Parathyroid adenoma (tissue), 2 donors: ENCODE results near the gene NRXN3.

ENCODE experiments used
- H2AFZ ChIP-seq: fragments of 300-600 bp; sonication (generic); one replicate; pipeline ENCODE4 v1.7.0; 2017; ENCODE audit warnings: antibody characterized with exemption, mild to moderate bottlenecking
- H3K27ac ChIP-seq: fragments of 300-600 bp; sonication (generic); one replicate; pipeline ENCODE4 v1.7.0; 2017
- H3K27me3 ChIP-seq: fragments of 300-600 bp; sonication (generic); one replicate; pipeline ENCODE4 v1.7.0; 2017; ENCODE audit warnings: low read length; ENCODE audit not compliant: control insufficient read depth, insufficient read depth
- H3K36me3 ChIP-seq: fragments of 300-600 bp; sonication (generic); one replicate; pipeline ENCODE4 v1.7.0; 2017; ENCODE audit warnings: low read length; ENCODE audit not compliant: control insufficient read depth, insufficient read depth
- H3K4me1 ChIP-seq: fragments of 300-600 bp; sonication (generic); one replicate; pipeline ENCODE4 v1.7.0; 2017; ENCODE audit warnings: control low read depth
- H3K4me2 ChIP-seq: fragments of 300-600 bp; sonication (generic); one replicate; pipeline ENCODE4 v1.7.0; 2017; ENCODE audit warnings: low read length
- H3K4me3 ChIP-seq: fragments of 300-600 bp; sonication (generic); one replicate; pipeline ENCODE4 v1.7.0; 2017; ENCODE audit warnings: low read depth, low read length
- H3K79me2 ChIP-seq: fragments of 300-600 bp; sonication (generic); one replicate; pipeline ENCODE4 v1.7.0; 2017; ENCODE audit warnings: control low read depth
- H3K9ac ChIP-seq: fragments of 300-600 bp; sonication (generic); one replicate; pipeline ENCODE4 v1.7.0; 2017; ENCODE audit warnings: mild to moderate bottlenecking
- H3K9me3 ChIP-seq: fragments of 300-600 bp; sonication (generic); one replicate; pipeline ENCODE4 v1.7.0; 2017; ENCODE audit warnings: low read length; ENCODE audit not compliant: control insufficient read depth
- CTCF ChIP-seq: fragments of 300-600 bp; sonication (generic); IDR thresholded peaks from one replicate; pipeline ENCODE4 v1.7.0; 2017; ENCODE audit warnings: antibody characterized with exemption, mild to moderate bottlenecking
- donor health status: primary hyperparathyroidism.

NRXN3 gene

DNA sequence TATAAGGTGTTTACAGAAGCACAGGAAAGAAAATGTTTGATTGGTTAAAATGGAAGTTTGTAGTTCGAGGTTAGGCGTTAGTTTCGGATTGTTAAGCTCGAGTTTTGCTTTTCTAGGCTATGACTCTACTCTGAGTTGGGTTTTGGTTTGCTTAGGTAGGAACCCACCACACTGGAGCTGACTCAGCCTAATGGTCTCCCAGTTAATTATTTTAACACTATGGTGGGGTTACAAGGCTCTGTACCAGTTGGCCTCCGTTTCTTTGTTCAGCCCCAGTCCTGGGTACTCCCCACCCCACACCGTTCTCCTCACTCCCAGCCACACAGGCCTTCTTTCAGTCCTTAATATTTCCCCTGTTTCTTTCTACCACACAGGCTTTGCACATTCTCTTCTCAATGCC, 583.9 kb downstream of the NRXN3 start:
- Histone ChIP-seq H3K9me3 (no peaks in the 10 kb centered on the region), H3K4me1 (no peaks in the 10 kb centered on the region), H3K27ac (no peak overlapping the region), H3K36me3 (no peaks in the 10 kb centered on the region), H3K4me2 (no peak overlapping the region), H2AFZ (no peak overlapping the region), H3K79me2 (no peaks in the 10 kb centered on the region), H3K9ac (no peak overlapping the region), H3K4me3 (no peak overlapping the region), H3K27me3 (no peaks in the 10 kb centered on the region)
- no peak for TF ChIP-seq CTCF

DNA sequence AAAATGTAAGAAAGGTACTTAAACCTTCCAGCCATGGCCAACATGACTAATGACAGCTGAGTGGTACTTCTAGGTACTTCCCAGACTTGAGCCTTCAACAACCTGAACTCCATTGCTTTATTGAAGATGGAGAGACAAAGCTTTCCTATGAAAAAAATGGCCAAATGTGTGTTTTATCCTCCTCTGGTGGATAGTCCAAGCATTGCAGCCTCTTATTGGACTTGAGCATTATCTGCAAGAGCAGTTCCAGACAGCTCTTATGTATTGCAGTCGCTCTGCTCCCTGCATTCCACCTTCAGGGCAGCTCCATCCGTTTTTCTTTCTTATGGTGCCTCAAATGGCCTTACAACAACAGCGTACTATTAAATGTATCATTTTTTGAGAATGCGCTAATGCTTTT, 588.2 kb downstream of the NRXN3 start:
- Histone ChIP-seq H3K4me3 (no peak overlapping the region), H3K27me3 (no peaks in the 10 kb centered on the region), H2AFZ (no peak overlapping the region), H3K4me2 (no peak overlapping the region), H3K27ac (no peak overlapping the region), H3K36me3 (no peaks in the 10 kb centered on the region), H3K9me3 (no peaks in the 10 kb centered on the region), H3K79me2 (no peaks in the 10 kb centered on the region), H3K4me1 (no peaks in the 10 kb centered on the region), H3K9ac (no peak overlapping the region)
- TF ChIP-seq CTCF: peak; percentile 39

- no peak overlapping the region for H3K27ac ChIP-seq
- no peak overlapping the region for H2AFZ ChIP-seq
- H3K4me3 ChIP-seq: no peak overlapping the region
- H3K79me2 ChIP-seq: no peaks in the 10 kb centered on the region
- H3K9ac ChIP-seq: no peak overlapping the region
- no peaks in the 10 kb centered on the region for H3K36me3 ChIP-seq
- TF ChIP-seq CTCF: no peak
- no peaks in the 10 kb centered on the region for H3K27me3 ChIP-seq
- no peaks in the 10 kb centered on the region for H3K4me1 ChIP-seq
- no peaks in the 10 kb centered on the region for H3K9me3 ChIP-seq
- no peak overlapping the region for H3K4me2 ChIP-seq
Measured at GRCh38 chr14:78762331-78762730, 592.2 kb downstream of the NRXN3 start.

DNA sequence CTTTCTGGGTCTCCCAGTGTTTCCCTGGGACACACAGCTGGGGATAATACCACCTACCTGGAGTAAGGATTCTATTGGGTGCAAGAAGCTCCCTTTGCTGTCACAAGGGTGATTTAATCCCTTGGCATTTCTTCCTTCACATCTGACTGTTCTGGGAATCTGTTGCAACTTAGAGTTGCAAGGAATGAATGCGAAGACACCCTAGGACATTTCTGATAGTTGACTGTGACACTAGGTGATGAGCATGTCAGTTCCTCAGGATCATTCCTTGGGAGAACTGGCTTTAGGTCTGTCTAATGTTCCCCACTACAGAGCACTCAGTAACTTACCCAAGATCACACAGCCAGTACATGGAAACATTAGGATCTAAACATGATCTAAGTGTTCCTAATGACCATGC, 593.6 kb downstream of the NRXN3 start:
- Histone ChIP-seq H3K27me3 (no peaks in the 10 kb centered on the region), H3K79me2 (no peaks in the 10 kb centered on the region), H3K4me1 (no peaks in the 10 kb centered on the region), H3K9ac (no peak overlapping the region), H3K4me3 (no peak overlapping the region), H3K9me3 (no peaks in the 10 kb centered on the region), H2AFZ (no peak overlapping the region), H3K4me2 (no peak overlapping the region), H3K27ac (no peak overlapping the region), H3K36me3 (no peaks in the 10 kb centered on the region)
- TF ChIP-seq CTCF: no peak

DNA sequence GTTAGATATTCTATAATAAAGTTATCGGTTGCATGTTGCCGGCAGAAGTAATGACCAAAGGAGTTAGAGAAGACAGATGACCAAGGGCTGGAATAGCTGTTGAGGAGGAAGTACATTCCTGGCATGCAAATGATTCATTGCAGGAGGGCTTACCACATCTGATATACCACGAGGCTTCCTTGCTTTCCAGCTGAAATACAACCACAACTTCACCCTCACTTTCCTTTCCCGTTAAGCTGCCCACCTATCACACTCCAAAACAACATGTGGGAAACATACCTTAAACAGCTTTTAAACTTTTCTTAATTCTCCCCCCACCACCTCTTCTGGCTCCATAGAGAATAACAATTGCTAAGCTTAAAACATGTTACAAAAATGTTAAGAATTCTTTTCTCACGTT, 594.1 kb downstream of the NRXN3 start:
- H3K9ac ChIP-seq: no peak overlapping the region
- no peak for TF ChIP-seq CTCF
- no peaks in the 10 kb centered on the region for H3K9me3 ChIP-seq
- H2AFZ ChIP-seq: no peak overlapping the region
- no peaks in the 10 kb centered on the region for H3K4me1 ChIP-seq
- no peaks in the 10 kb centered on the region for H3K36me3 ChIP-seq
- H3K27me3 ChIP-seq: no peaks in the 10 kb centered on the region
- H3K79me2 ChIP-seq: no peaks in the 10 kb centered on the region
- H3K27ac ChIP-seq: no peak overlapping the region
- no peak overlapping the region for H3K4me3 ChIP-seq
- H3K4me2 ChIP-seq: no peak overlapping the region
